GOT3 (cell line): ENCODE measurements around the gene EIF5.
A peak's percentile ranks its signal among the peaks of the same experiment; 100 is the strongest.

Experiments used
- DNase-seq: peaks from one replicate; lab custom pipeline; 2025; ENCODE audit warnings: mixed read lengths; lab: John Stamatoyannopoulos, UW

The EIF5 gene

GRCh38 chr14:103372017-103372416, 38.0 kb downstream of the EIF5 start:
- DNase-seq, result no peak

GRCh38 chr14:103372552-103373304, 38.7 kb downstream of the EIF5 start:
- DNase-seq, result peak; percentile 4

GRCh38 chr14:103374121-103374520, 40.1 kb downstream of the EIF5 start:
- DNase-seq, result no peak

GRCh38 chr14:103377522-103378037, 43.5 kb downstream of the EIF5 start:
- no peak for DNase-seq

- no peak for DNase-seq
These were observed 44.2 kb downstream of the EIF5 start for GRCh38 chr14:103378038-103378854.

GRCh38 chr14:103380719-103381377, 46.8 kb downstream of the EIF5 start:
- no peak for DNase-seq

- DNase-seq, result no peak
These were observed 48.3 kb downstream of the EIF5 start for GRCh38 chr14:103382376-103382775.

GRCh38 chr14:103384450-103385151, 50.6 kb downstream of the EIF5 start:
- DNase-seq, result no peak

GRCh38 chr14:103385152-103385928, 51.3 kb downstream of the EIF5 start, which contains the start of gene MARK3:
MARK3 (plus strand) TSS chr14:103385415; CDS start chr14:103386030, 615 bp downstream.
- DNase-seq, result peak; percentile 76

GRCh38 chr14:103385929-103386712, 52.1 kb downstream of the EIF5 start:
- no peak for DNase-seq

- DNase-seq, result no peak
These were observed 52.8 kb downstream of the EIF5 start for GRCh38 chr14:103386713-103387329.

GRCh38 chr14:103388664-103389063, 54.6 kb downstream of the EIF5 start:
- no peak for DNase-seq

- DNase-seq, result no peak
These were observed 56.6 kb downstream of the EIF5 start for GRCh38 chr14:103390605-103391004.

- DNase-seq, result no peak
These were observed 57.0 kb downstream of the EIF5 start for GRCh38 chr14:103391048-103391447.

- no peak for DNase-seq
These were observed 58.1 kb downstream of the EIF5 start for GRCh38 chr14:103392106-103392505.

GRCh38 chr14:103392572-103392971, 58.5 kb downstream of the EIF5 start:
- no peak for DNase-seq

GRCh38 chr14:103393070-103393469, 59.0 kb downstream of the EIF5 start:
- DNase-seq, result no peak

GRCh38 chr14:103393676-103394626, 59.9 kb downstream of the EIF5 start:
- DNase-seq, result no peak
